ENCODE data around the gene APOA4.

Gene APOA4
- 0 to 0.07 (median 0) reads per million in 3 experiments for total RNA-seq

- DNase-seq = no peak
These were observed at the start of gene APOA4 for GRCh38 chr11:116823031-116823843. Gene APOA4, minus strand, starts transcription at chr11:116823304. Its CDS starts 113 bp downstream, at chr11:116823191.

GRCh38 chr11:116871248-116871647 lies 48.1 kb upstream of the APOA4 start:
- DNase-seq = no peak

- no peak for DNase-seq
These were observed 47.0 kb upstream of the APOA4 start for GRCh38 chr11:116870054-116870453.

GRCh38 chr11:116869610-116870009 lies 46.5 kb upstream of the APOA4 start:
- DNase-seq = no peak

- DNase-seq = no peak
These were observed 45.0 kb upstream of the APOA4 start for GRCh38 chr11:116868066-116868465.

GRCh38 chr11:116867619-116868018 lies 44.5 kb upstream of the APOA4 start:
- no peak for DNase-seq

GRCh38 chr11:116866804-116867455 lies 43.8 kb upstream of the APOA4 start:
- DNase-seq = no peak

GRCh38 chr11:116865696-116866095 lies 42.6 kb upstream of the APOA4 start:
- DNase-seq = no peak

- no peak for DNase-seq
These were observed 41.4 kb upstream of the APOA4 start for GRCh38 chr11:116864531-116864930.

GRCh38 chr11:116862951-116863350 lies 39.8 kb upstream of the APOA4 start:
- no peak for DNase-seq

GRCh38 chr11:116862185-116862584 lies 39.1 kb upstream of the APOA4 start:
- DNase-seq = no peak

GRCh38 chr11:116861539-116861938 lies 38.4 kb upstream of the APOA4 start:
- no peak for DNase-seq

GRCh38 chr11:116860303-116860702 lies 37.2 kb upstream of the APOA4 start:
- no peak for DNase-seq

GRCh38 chr11:116859175-116859574 lies 36.1 kb upstream of the APOA4 start:
- no peak for DNase-seq

- DNase-seq = no peak
These were observed 34.8 kb upstream of the APOA4 start for GRCh38 chr11:116857936-116858335.

- no peak for DNase-seq
These were observed 34.2 kb upstream of the APOA4 start for GRCh38 chr11:116857316-116857715.

- no peak for DNase-seq
These were observed 33.3 kb upstream of the APOA4 start for GRCh38 chr11:116856423-116856822.

GRCh38 chr11:116855413-116855812 lies 32.3 kb upstream of the APOA4 start:
- DNase-seq = no peak

GRCh38 chr11:116853461-116854073 lies 30.5 kb upstream of the APOA4 start:
- DNase-seq = peak; percentile 86

- DNase-seq = no peak
These were observed 29.3 kb upstream of the APOA4 start for GRCh38 chr11:116852261-116853031.

GRCh38 chr11:116851626-116852025 lies 28.5 kb upstream of the APOA4 start:
- DNase-seq = peak; percentile 55

GRCh38 chr11:116849486-116849885 lies 26.4 kb upstream of the APOA4 start:
- no peak for DNase-seq

- DNase-seq = no peak
These were observed 26.0 kb upstream of the APOA4 start for GRCh38 chr11:116849060-116849459.

All from central memory CD4-positive, alpha-beta T cell (primary cell).